NCI-H1417 (cell line): ENCODE results near the gene C1QL3.

Source experiments
- DNase-seq, 3 experiments: peaks; one replicate each; lab custom pipeline; 2025; lab: John Stamatoyannopoulos, UW

Gene C1QL3

GRCh38 chr10:16521311-16522016 is at the start of gene C1QL3:
Gene C1QL3, minus strand, starts transcription at chr10:16521879. Its CDS starts 814 bp downstream, at chr10:16521065.
- DNase-seq = peak; percentile 11 to 67 (median 61)

- no peak for DNase-seq
Measured at GRCh38 chr10:16570731-16571130, 49.1 kb upstream of the C1QL3 start.

DNA sequence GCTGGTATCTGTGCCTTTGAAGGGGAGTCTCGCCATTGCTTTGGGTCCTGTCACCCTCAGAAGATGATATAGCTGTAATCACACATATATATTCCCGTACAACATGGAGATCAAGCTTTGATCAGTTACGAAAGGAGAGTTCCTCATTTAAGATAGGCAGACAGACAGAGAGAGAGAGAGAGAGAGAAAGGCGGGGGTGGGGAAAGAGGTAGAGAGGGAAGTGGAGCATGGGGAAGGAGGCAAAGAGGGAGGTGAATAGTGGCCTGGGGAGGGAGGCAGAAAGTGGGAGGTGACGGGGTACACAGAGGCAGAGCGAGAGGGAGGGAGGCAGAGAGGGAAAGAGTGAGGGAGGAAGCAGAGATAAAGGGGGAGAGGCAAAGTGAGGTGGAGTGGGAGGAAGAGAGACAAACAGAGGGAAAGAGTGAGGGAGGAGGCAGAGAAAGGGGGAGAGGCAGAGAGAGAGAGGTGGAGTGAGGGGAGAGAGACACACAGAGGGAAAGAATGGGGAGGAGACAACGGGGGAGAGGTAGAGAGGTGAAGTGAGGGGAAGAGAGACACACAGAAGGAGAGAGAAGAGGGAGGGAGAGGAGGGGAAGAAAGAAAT is 44.6 kb upstream of the C1QL3 start:
- DNase-seq = no peak

GRCh38 chr10:16565604-16566003 is 43.9 kb upstream of the C1QL3 start:
- DNase-seq = no peak

DNA sequence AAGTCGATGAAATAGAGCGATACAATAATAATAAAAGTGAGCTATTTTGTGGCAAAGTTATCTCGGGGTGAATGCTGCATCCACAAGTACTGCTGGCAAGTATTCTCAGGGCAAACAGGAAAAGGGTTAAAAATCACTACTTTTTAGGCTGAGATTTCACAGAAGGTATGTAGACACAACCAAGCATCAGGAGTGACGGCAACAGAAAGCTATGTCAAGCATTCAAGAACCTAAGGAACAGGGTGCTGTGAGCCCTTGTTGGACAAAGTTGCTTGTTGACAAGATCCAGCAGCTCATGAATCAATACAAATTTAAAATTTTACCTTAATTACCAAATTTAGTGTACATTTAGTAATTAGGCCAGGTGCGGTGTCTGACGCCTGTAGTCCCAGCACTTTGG is 41.2 kb upstream of the C1QL3 start:
- DNase-seq = no peak

- DNase-seq = peak in 1 of 3 experiments; percentile 52
Measured at GRCh38 chr10:16559236-16559773, 37.6 kb upstream of the C1QL3 start.

- peak in 1 of 3 experiments; percentile 1 for DNase-seq
Measured at GRCh38 chr10:16547973-16548372, 26.3 kb upstream of the C1QL3 start.

- peak in 2 of 3 experiments; percentile 0 to 21 for DNase-seq
Measured at GRCh38 chr10:16545116-16545736, 23.5 kb upstream of the C1QL3 start.

DNA sequence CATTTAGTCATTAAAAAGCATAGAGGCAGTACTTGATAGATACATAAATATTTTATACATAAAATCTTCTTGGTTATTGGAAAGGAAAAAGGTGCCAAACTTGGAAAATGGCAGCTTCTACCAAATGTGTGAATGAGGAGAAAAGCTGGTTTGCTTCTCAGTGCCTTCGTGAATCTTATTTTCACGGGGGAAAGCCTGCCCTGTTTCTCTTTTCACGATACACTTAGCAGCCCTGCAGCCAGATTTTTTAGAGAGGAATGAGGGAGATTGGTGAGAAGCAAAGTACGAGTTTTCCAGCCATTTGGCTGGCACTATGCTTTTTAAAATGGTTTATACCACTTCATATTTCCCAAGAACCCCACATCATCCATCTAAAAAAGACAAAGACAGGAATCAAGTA is 22.9 kb upstream of the C1QL3 start:
- DNase-seq = no peak

DNA sequence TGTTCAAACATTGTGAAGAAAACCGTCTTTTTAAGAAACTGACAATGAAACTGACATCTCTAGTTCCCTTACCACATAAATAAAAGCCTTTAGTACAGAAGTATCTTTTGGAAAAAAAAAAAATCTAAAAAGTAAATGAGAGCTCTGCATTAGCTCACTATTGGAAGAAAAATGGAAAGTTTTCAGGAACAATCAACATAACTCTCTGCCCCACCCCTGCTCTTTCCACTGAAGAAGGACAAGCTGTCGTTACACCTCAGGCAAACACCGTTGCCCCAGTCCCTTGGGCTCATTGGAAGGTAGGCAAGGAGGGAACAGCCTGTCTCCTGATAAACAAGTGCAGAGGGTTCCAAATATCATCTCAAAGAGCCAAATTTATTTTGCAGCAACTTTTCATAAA is 22.4 kb upstream of the C1QL3 start:
- no peak for DNase-seq

GRCh38 chr10:16536155-16536554 is 14.5 kb upstream of the C1QL3 start:
- no peak for DNase-seq

- no peak for DNase-seq
Measured at GRCh38 chr10:16529853-16530252, 8.2 kb upstream of the C1QL3 start.

- peak in 1 of 3 experiments; percentile 30 for DNase-seq
Measured at GRCh38 chr10:16527452-16527851, 5.8 kb upstream of the C1QL3 start.

- peak; percentile 11 to 67 (median 60) for DNase-seq
Measured at GRCh38 chr10:16520900-16521299, 779 bp downstream of the C1QL3 start.

DNA sequence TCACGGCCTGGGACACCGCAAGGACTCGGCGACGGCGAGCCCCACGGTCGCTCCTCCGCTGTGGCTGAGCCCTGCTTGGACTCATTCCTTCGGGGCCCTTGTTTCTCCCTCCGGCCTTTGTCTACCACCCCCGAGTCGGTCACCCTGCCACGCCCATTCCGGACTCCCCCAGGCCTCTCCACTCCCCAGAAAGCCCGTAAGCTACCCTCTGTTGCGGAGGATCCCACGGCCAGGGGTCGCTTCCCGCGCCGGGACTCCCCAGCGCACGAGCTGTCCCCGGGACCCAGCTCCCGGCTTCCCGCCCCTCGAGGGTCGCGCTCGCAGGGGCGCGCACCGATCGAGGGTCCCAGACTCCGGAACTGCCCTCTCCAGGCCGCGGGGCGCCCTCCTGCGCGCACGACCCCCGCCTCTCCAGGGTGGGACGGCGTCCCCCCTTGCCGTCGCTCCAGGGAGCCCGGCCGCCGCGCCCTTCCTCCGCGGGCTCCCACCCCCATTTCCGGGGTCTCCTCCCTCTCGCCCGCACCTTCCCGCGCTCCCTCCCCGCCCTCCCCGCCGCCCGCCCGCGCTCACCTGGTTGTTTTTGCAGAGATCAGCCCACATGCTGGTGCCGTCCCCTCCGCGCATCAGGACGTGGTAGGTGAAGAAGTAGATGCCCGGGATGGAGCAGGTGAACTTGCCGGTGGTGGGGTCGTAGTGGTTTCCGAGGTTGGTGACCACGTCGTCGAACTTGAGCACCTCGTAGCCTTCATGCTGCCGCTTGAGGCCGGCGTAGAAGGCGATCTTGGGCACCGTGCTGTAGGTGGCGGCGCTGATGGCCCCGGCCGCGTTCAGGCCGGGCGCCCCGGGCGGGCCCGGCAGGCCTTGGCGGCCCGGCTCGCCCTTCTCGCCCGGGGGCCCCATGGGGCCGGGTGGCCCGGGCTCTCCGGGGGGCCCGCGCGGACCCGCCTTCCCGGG is 1.5 kb downstream of the C1QL3 start:
- peak in 2 of 3 experiments; percentile 39 to 45 for DNase-seq

DNA sequence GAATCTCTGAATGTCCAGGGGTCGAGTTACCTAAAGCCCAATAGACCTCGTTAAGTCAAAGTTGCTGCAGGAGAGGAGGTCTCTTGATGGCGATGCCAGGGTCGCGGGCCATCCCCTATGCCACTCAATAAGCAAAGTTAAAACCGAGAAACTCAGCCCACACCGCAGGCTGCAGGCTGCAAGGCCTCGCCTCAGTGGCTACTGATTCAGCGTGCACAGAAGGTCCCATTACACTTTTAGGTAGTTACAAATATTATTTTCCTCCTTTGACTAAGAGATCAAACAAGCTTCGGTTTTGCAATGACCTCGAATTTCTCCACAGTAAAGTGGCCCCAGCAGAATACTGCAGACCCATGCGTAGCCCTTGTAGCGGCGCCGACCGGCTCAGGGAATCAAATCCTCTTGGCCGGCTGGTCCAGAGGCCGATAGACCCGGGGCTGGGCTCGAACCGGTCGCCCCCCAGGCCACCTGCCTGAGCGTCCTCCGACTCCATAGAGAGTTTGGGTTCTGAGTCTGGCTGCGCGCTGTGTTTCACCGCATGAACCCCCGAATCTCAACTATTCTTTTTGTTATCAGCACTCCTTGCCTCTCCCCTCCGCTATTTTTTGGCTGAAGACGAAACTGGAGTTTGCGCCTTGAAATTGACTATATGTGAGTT is 2.3 kb downstream of the C1QL3 start:
- DNase-seq = no peak

- DNase-seq = peak in 1 of 3 experiments; percentile 5
Measured at GRCh38 chr10:16518822-16519221, 2.9 kb downstream of the C1QL3 start.

DNA sequence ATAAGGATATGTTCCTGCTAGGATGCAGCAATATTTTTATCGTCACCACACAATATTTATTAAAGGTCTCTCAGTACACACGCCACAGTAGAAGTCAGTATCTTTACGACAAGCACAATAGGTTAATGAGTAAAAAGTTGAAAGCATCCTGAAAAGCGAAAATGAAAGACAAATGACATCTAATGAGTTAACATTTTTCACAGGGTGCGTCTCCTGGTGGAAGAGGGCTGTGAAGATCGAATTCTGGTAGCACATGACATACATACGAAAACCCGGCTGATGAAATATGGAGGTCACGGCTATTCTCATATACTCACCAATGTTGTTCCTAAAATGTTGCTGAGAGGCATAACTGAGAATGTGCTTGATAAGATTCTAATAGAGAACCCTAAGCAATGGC is 10.8 kb downstream of the C1QL3 start:
- no peak for DNase-seq

DNA sequence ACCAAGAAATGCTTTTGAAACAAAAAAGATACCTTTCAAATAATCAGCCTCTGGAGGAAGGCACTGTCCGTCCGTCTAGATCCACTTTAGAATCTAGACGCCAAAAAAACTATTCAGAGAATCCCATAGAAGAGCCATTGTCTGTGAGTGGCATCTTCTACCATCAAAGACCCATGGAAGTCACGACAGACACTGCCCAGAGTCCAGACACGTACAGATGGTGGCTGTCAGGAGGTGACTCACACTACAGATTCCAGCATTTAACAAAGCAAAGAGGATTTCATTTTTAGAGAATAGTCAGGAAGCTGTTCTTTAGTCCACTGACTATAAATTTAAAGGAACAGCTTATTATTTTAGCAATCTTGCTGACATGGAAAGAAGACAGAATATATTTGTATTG is 11.7 kb downstream of the C1QL3 start:
- DNase-seq = no peak

DNA sequence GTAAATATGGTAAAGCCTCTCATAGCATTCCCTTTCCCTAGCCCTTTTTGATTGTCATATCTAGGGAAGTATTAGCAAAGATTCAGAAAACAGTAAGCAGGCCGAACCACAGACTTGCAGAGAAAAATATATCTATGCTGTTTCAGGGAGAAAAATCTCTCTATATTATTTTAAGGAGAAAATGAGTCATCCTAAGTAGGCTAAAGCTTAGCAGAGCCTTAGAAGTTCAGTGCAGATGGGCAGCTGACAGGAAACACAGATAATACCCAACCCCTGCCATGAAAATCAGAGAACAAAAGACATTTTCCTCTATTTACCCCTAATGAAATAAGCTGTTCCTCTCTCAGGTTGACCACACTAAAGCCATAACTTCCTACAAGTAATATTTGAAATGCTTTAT is 16.5 kb downstream of the C1QL3 start:
- DNase-seq = no peak

- no peak for DNase-seq
Measured at GRCh38 chr10:16497911-16498310, 23.8 kb downstream of the C1QL3 start.
